CD4-positive, alpha-beta T cell treated with Interleukin-2 at 100 ng/mL for 4 hours (primary cell): Measurements from ENCODE around the gene TSHR.
"Not testable (repeated sequence)": the region's sequence is repeated elsewhere in the genome, so short reads cannot be mapped to it uniquely, and the experiment has no call there.

Source experiments
- DNase-seq: peaks from one replicate; pipeline ENCODE4 v3.0.0-alpha.2; 2020; ENCODE audit warnings: low spot score

TSHR gene

DNA sequence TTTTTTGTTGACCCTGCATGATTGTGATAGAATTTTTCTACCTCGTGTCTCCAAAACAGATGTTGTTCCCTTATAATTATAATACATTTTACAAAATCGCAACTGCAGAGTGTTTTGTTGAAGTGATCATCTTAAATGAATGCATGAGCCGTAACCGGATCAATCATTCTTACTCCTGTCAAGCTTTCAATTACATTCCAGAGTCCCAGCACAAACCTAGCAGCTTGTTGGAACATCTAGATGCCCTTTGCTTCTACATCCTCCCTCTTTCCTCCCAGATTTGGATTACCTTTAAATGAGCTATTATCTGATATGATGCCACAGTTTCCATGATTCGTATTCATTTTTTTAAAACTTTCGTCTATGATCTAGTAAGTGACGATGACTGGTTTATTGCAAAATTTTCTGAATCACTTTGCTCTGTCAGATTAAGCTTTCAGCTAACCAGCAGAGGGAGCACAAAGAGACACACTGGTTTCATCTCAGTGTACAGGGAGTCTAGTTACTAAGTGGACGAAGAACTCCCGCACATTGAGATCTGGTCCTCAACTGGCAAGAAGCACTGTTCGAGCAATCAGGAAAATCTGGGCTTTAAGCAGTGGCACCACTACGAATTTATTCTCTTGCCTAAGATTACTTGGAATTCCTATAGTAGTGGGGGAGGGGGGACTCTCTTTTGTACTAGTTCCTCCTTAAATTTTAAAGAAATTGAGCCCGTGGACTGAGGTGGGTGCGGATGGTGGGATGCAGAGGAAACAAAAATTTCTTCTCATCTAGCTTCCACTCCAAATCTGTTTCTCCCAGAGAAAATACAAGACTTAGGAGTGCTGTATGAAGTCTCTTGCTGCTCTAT lies 40.9 kb downstream of the TSHR start:
- peak; percentile 56 for DNase-seq

DNA sequence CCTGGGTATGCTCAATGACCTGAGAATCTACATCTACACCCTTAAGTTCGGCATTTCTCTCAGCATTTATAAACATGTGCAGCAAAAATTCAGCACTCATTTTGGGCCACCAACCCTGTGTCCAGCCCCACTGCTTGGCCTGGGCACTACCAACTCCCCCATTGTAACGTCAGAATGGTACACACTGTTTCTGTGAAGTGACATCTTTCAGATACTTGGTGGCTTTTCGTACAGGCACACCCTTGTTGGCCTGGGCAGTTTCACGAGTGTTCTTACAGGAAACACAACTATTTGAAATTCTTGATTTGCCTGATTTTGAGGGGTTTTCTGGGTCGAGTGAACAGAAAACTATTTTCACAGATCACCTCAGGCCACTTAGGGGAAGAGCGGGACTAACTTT lies 46.0 kb downstream of the TSHR start:
- DNase-seq = no peak

DNA sequence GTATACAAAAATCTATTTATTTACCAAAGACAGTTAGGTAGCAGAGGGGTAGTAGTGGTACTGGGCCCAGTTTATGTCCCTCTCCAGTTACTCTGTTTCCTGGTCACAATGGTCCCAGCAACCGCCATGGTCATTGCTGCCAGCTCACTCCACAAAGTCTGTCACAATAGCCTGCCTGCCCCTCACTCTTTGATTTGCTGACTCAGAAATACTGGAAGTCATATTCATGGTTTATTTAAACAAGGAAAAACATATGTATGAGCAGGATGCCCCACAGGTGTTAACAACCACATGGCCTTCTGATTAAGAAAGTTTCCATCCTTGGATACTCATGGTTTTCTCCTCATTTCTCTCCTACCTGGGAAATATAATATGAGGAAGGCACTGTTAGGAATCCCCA lies 49.2 kb downstream of the TSHR start:
- no peak for DNase-seq

DNA sequence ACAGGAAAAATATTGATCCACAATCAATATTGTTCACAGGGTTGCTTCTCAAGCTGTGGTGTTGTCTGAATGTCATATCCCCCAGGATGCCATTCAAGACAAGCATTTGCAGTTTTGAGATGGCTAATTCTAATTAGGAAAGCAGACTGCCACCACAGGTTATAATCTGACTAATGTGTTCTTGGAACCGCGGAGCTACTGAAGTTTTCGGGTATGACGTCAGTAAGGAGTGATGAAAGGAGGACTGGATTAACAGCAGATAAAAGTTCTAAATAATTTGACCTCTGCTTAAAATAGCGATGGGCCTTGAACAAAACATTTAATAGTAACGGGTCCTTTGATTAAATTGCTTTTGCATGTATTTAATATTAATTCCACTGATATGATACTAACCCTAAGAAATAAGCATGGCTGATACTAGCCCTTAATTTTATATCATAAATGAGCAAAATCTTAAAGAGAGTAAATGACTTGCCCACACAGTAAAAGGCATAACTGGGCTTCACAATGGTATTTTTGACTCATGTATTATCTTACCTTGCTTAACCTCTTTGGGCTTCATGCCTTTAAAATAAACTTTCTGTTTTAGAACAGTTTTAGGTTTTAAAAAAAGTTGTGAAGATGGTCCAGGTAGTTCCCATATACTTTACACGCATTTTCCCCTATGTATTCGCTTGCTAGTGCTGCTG lies 50.3 kb downstream of the TSHR start:
- DNase-seq = no peak

DNA sequence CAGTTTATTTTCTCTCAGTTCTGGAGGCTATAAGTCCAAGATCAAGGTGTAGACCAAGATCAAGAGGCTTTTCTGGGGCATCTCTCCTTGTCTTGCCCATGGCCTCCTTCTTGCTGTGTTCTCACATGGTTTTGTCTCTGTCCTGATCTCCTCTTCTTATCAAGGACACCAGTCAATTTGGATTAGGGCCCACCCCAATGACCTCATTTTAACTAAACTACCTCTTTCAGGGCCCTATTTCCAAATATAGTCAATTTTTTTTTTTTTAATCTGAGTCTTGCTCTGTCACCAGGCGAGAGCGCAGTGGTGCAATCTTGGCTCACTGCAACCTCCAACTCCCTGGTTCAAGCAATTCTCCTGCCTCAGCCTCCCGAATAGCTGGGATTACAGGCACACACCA lies 50.8 kb downstream of the TSHR start:
- no peak for DNase-seq

DNA sequence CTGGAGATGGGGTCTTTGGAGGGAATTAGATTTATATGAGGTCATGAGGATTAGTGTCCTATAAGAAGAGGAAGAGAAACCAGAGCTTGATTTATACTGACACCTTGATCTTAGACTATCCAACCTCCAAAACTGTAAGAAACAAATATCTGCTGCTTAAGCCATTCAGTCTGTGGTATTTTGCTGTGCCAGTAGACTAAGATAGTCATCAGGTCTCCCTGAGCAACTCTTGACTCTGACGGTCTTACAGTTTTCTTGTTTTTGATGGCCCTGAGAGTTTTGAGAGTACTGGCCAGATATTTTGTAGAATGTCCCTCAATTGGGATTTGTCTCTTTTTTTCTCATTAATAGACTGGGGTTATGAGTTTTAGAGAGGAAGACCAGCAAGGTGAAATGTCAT lies 51.7 kb downstream of the TSHR start:
- DNase-seq = no peak

DNA sequence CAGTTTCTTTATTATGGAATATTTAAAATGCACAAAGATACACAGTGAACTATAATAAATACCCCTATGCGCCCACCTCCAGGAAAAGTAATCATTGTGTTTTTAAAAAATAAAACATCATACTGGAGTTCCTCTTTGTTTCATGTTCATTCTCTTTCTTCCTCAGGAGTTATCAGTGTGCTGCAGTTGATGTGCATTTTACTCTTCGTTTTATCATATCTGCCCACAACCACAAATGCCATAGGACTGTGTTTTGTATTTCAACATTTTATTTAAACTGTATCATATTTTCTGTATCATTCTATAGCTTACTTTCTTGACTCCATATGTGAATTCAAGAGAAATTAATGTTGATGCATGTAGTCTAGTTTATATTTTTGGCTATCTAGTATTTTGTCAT lies 53.9 kb downstream of the TSHR start:
- no peak for DNase-seq

DNA sequence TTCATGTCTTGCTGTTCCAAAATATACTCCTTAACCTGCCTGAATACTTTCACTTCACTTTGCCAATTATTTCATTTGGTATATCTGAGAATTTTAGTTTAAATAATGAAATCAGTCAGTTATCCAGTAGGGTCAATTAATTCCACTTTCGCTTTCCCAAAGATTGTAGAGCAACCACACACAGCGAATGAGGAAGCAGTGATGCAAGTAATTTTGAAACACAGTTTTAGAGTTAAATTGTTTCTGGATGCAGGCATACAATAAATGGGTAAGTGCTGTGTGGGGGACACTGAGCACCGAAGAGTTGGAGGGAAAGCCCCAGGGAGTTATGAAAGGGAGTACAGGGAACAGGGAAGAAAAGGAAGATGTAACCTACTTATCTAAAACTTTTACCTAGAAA lies 62.8 kb downstream of the TSHR start:
- no peak for DNase-seq

DNA sequence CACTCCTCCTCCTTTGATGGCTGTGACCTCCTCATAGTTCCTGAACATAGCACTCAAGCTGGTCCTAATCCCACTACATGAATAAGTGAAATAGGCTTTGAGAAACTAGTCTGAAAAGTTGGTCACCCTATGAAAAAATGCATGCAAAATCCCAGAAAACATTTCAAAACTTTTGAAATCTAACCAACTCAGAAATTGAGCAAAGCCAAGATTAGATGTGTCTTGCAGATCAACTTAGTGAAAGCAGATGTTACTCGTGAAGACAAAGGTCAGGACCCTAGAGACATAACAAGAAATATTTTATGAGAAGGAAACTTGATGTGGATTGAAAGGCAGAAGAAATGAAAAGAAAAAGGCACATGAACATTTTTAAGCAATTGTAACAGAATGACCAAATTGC lies 63.3 kb downstream of the TSHR start:
- no peak for DNase-seq

DNA sequence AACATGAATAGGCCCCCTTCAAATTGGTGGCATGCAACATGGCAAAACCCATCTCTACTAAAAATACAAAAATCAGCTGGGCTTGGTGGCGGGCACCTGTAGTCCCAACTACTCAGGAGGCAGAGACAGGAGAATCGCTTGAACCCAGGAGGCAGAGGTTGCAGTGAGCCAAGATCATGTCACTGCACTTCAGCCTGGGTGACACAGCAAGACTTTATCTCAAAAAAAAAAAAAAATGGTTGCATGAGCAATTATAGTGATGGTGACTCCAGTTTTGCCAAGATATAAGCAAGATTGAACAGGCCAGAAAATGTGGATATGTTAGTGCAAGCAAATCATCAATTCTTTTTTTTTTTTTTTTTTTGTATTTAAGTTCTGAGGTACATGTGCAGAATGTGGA lies 63.7 kb downstream of the TSHR start:
- not testable (repeated sequence) for DNase-seq

DNA sequence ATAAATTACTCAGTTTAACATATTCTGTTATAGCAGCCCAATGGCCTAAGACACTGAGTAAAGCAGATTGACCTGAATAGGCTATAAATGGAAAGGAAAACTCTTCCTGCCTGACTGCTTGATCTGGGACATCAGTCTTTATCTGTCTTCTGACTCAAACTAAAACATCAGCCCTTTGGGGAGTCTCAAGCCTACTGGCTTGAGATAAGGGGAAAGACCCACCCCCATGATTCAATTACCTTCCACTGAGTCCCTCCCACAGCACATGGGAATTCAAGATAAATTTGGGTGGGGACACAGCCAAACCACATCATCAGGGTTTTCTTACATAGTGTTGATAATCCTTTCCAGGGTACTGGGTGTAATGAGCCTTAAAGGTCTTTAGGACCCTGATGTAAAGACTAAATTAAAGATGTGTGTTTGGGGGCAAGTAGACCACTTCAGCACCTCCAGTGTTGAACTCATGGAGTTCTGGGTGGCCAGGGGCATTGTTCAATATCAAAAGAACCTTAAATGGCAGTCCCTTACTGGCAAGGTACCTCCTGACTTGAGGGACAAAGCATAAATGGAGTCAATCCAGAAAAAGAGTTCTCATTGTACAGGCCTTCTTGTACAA lies 67.8 kb downstream of the TSHR start:
- no peak for DNase-seq

DNA sequence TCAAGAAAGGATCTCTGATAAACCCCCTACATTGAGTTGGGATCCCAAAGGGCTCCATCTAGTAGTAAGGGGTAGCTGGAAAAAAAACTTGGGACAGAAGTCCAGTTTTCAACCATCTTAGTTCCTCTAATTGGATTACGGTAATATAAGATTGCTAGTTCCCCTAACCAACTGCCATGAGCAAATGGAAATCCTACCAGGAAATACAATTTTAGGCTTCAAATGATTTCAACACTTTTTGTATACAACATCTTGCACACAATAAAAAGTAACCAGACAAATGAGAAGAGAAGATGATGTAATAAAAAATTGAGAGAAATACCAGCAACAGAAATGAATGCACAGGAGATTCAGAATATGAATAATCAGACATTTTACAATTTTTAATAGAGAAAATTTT lies 73.0 kb downstream of the TSHR start:
- DNase-seq = no peak

DNA sequence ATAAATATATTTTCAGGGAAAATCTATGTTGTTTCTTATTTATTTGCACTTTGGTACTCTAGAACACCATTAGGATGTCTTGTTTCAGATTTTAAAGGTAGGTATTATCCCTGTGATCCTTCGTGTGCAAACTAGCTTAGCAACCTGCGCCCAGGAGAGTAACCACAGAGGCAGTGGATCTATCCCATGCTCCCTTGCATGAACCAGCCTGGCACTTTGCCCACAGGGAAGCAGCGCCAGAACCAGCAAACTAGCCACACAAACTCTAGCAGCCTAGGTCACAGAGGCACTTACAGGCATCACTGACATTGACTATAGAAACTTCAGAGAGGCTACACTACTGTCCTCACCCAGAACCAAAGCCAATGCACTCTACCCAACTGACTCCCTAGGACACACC lies 76.1 kb downstream of the TSHR start:
- no peak for DNase-seq

DNA sequence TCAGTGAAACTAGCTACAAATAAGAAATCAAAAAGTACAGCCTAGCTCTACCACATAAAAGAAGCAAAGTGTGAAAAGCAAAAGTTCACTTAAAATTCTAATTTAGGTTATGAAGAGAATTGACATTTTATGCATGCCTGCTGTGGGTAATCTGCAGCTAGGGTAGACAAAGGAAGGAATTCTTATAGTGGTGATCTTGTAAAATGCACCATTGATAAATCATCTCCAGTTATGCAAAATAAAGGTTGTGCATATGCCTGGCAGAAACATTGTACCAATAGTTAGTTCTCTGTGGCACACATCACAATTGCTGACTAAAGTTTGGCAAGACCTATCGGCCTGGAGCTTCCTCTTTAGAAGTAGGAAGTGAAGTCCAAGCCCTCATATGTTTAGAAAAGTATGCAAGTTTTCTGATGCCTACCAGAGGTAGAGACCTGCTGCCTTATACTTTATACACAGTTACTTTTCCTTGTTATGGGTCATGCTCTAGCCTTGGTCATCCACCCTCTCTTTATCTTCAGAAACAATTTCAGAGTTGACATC lies 78.3 kb downstream of the TSHR start:
- DNase-seq = no peak

DNA sequence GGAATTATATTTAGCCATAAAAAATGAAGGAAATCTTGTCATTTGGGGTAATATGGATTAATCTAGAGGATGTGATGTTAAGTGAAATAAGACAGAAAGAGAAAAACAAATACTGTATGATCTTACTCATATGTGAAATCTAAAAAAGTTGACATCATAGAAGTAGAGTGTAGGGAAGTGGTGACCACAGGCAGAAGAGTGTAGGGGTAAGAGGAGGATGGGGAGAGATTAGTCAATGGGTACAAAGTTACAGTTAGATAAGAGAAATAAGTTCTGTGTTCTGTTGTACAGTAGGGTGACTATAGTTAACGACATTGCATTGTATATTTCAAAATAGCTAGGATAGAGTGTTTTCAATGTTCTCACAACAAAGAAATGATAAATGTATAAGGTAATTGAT lies 87.0 kb downstream of the TSHR start:
- DNase-seq = no peak

DNA sequence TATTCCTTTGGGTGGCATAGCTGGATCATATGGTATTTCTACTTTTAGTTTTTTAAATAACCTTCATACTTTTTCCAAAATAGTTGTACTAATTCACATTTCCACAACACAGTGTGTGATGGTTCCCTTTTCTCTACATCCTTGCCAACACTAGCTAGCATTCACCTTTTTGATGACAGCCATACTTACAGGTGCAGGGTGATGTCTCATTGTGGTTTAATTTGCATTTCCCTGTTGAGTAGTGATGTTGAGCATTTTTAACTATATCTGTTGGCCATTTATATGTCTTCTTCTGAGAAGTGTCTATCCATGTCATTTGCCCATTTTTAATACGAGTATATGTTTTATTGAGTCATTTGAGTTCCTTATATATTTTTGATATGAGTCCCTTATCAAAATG lies 96.1 kb downstream of the TSHR start:
- no peak for DNase-seq

DNA sequence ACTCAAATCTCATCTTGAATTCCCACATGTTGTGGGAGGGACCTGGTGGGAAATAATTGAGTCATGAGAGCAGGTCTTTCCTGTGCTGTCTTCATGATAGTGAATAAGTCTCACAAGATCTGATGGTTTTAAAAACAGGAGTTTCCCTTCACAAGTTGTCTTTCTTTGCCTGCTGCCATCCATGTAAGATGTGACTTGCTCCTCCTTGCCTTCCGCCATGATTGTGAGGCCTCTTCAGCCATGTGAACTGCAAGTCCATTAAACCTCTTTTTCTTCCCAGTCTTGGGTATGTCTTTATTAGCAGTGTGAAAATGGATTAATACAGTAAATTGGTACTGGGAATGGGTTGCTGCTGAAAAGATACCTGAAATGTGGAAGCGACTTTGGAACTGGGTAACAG lies 98.6 kb downstream of the TSHR start:
- not testable (repeated sequence) for DNase-seq

DNA sequence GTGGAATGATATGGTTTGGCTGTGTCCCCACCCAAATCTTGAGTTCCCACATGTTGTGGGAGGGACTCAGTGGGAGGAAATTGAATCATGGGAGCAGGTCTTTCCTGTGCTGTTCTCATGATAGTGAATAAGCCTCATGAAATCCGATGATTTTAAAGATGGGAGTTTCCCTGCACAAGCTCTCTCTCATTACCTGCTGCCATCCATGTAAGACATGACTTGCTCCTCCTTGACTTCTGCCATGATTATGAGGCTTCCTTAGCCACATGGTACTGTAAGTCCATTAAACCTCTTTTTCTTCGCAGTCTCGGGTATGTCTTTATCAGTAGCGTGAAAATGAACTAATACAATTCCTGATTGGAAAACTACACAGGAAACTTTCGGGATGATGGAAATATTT lies 100.5 kb downstream of the TSHR start:
- no peak for DNase-seq

DNA sequence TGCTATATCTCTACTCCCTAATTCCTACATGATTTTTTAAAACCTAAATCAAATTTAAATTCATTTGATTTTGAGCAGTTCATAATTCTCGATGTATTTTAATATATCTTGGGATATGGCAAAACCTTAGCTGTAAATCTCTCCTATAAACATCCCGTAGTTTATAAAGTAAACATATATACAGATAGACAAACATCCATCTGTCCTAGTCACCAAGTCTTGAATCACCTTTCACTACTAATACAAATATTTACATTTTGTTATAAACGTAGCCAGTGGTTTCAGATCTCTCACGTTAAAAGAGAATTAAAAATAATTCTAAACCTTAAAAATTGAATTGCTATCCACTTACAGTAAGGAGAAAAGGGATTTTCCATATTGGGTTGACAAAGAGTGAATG lies 107.0 kb downstream of the TSHR start:
- DNase-seq = no peak

DNA sequence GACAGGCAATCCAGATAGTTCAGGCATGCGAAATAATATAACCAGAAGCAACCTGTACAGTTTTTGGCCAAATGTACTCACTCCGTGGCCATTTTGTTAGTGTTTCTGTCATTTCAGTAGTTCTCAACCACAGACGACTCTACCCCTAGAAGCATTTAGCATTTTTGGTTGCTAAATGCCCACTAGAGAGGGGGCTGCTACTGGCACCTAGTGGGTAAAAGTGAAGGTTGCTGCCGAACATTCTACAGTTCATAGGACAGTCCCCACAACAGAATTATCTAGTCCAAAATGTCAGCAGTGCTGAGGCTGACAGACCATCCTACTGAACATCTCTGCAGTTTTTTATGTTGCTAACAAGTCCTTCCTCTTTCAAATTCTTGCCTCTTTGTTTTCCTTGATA lies 107.4 kb downstream of the TSHR start:
- DNase-seq = peak; percentile 8

DNA sequence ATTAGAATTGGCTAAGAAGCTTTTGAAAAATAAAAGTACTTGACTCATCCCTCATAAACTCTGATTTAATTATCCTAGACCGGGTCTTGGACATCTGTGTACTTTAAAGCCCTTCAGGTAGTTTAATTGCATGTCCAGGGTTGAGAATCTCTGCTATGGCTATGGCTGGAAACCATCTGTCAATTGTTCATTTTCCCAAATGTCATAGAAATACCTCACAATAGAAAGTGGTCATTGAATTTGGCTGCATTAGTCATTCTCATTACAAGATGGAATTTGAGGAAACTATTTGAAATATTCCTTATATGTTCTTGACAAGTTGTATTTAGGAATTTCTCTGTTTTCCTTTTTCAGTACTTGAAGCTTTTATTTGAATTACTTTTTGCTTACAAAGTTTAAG lies 111.3 kb downstream of the TSHR start:
- DNase-seq = no peak

DNA sequence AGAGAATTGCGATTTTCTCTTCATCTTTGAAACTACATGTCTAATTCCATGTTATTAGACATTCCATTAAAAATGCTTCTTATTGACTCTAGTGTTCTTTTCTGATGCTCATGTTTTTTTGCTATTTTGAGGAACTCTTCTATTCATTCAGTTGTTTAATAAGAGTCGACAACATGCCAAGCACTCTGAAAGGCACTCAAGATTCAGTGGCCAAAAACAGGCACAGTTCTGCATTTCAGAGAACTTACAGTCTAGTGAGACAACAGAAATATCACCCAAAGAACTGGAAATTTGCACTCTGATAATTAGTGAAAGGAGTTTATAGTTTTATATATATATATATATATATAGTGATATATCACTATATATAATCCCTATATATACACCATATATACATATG lies 111.7 kb downstream of the TSHR start:
- no peak for DNase-seq

DNA sequence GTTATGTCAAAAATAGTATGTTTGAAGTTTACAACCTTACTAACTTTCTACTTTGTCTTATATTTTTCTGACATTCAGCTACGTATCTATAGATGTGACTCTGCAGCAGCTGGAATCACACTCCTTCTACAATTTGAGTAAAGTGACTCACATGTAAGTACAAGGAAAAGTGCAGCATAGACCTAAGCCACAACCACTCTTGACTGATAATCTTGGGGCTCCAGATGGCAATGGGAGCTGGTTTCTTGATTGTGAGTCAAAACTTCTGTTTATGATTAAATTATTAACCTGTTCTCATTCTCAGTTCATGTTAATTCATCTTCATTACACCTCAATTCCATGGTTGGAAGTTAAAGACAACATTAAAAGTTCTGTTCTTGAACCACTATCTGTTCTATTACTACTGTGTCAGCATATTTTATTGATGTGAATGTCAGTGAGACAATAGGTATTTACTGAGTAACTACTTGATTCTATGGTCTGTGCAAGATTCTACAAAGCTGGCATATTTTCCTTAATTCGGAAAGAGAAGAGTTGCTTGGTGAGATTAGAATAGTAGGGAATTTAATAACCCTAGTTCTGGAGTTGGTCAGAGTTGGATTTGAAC lies 112.9 kb downstream of the TSHR start:
- no peak for DNase-seq
